K562 (cell line): Measurements from ENCODE around the gene LIMS2. TPM values are rescaled to one million over a fixed set of nuclear protein-coding genes. Genes with fewer than 3 reads are reported as not detected.
A peak's percentile ranks its signal among the peaks of the same experiment; 100 is the strongest.

Experiments used
- HDAC2 ChIP-seq: fragments of 450-650 bp; IDR thresholded peaks from 2 replicates; pipeline ENCODE4 v1.6.1; 2016; ENCODE audit warnings: mild to moderate bottlenecking
- HDAC3 ChIP-seq: fragments of 450-650 bp; IDR thresholded peaks from 2 replicates; pipeline ENCODE4 v1.6.1; 2018; ENCODE audit warnings: borderline replicate concordance, mild to moderate bottlenecking, moderate library complexity; ENCODE audit not compliant: partially characterized antibody
- NR1H2 ChIP-seq: sonication (generic); formaldehyde crosslinking; IDR thresholded peaks from 2 replicates; pipeline ENCODE4 v1.4.0; 2020; ENCODE audit warnings: mild to moderate bottlenecking, missing genetic modification reagents
- SAFB2 ChIP-seq: fragments of 200-400 bp; formaldehyde crosslinking; IDR thresholded peaks from 2 replicates; pipeline ENCODE4 v1.6.1; 2018; ENCODE audit warnings: borderline replicate concordance, low read length, low read depth, moderate library complexity; ENCODE audit not compliant: severe bottlenecking
- SMARCB1 ChIP-seq: IDR thresholded peaks from 2 replicates; pipeline ENCODE4 v1.6.1; 2011; ENCODE audit warnings: improper control_type of control experiment, low read depth; ENCODE audit not compliant: insufficient read length
- SP1 ChIP-seq: sonication (generic); formaldehyde crosslinking; IDR thresholded peaks from 2 replicates; pipeline ENCODE4 v1.8.1; 2022; ENCODE audit warnings: mild to moderate bottlenecking, missing genetic modification reagents
- TAL1 ChIP-seq: fragments of 450-650 bp; IDR thresholded peaks from 2 replicates; pipeline ENCODE4 v1.6.1; 2016; ENCODE audit warnings: mild to moderate bottlenecking
- TCFL5 ChIP-seq: fragments of 250-450 bp; sonication (Bioruptor Pico); conservative IDR thresholded peaks from 2 replicates; pipeline ENCODE4 v1.6.1; 2021; ENCODE audit warnings: mild to moderate bottlenecking, moderate library complexity, matching md5 sums
- TFAP4 ChIP-seq: sonication (generic); formaldehyde crosslinking; IDR thresholded peaks from 2 replicates; pipeline ENCODE4 v1.8.0; 2022; ENCODE audit warnings: missing genetic modification reagents, mild to moderate bottlenecking, moderate library complexity, borderline replicate concordance
- ZFP36 ChIP-seq: fragments of 150-350 bp; IDR thresholded peaks from 2 replicates; pipeline ENCODE4 v1.6.1; 2018; ENCODE audit warnings: low read length, low read depth; ENCODE audit not compliant: partially characterized antibody
- ZNF445 ChIP-seq: fragments of 250-450 bp; sonication (Bioruptor Pico); IDR thresholded peaks from 2 replicates; pipeline ENCODE4 v1.4.0; 2020; ENCODE audit warnings: low read depth, mild to moderate bottlenecking, moderate library complexity
- polyA plus RNA-seq, 8 experiments: library from polyadenylated mRNA; depleted of rRNA in 4 of 8; stranded (reverse) in 5 of 8; unstranded in 3 of 8; fragments of >200 nt; fragmentation: Nextera tagmentation in 2 of 8; fragmentation: Illumina TruSeq in 1 of 8; extraction: Ambion mirVana in 2 of 8; extraction: Trizol in 1 of 8; gene quantifications; 2 replicates each; pipeline versions ENCODE4 v1.2.1 to v1.2.3, GENCODE V29; 2011 to 2014; ENCODE audit warnings: inconsistent platforms in 1 of 8, missing spikeins in 1 of 8
- total RNA-seq, 7 experiments: library from RNA; depleted of rRNA in 6 of 7; stranded (reverse); fragments of >200 nt in 6 of 7; fragmentation: Illumina TruSeq in 2 of 7; extraction: Trizol in 2 of 7; gene quantifications; 2 replicates each; pipeline versions ENCODE4 v1.2.1 to v1.2.3, GENCODE V29; 2011 to 2021; ENCODE audit warnings: low replicate concordance in 1 of 7
- TF ChIP-seq, protein P1 (sequence below): sonication (generic); formaldehyde crosslinking; IDR thresholded peaks from 2 replicates; pipeline ENCODE4 v1.9.0; 2022; ENCODE audit warnings: mild to moderate bottlenecking, missing genetic modification reagents
- TF ChIP-seq, protein P2 (sequence below): fragments of 200-600 bp; sonication (generic); IDR thresholded peaks from one replicate; pipeline ENCODE4 v1.6.1; 2012; ENCODE audit warnings: mild to moderate bottlenecking, low read depth, low read length, inconsistent platforms

The LIMS2 gene
- total and polyA plus RNA-seq, 9 of the 15 experiments (the other 6 are each of a cell fraction or from before 2014, with no cell fraction given), result 0.04 to 0.22 TPM; not detected in 7

DNA sequence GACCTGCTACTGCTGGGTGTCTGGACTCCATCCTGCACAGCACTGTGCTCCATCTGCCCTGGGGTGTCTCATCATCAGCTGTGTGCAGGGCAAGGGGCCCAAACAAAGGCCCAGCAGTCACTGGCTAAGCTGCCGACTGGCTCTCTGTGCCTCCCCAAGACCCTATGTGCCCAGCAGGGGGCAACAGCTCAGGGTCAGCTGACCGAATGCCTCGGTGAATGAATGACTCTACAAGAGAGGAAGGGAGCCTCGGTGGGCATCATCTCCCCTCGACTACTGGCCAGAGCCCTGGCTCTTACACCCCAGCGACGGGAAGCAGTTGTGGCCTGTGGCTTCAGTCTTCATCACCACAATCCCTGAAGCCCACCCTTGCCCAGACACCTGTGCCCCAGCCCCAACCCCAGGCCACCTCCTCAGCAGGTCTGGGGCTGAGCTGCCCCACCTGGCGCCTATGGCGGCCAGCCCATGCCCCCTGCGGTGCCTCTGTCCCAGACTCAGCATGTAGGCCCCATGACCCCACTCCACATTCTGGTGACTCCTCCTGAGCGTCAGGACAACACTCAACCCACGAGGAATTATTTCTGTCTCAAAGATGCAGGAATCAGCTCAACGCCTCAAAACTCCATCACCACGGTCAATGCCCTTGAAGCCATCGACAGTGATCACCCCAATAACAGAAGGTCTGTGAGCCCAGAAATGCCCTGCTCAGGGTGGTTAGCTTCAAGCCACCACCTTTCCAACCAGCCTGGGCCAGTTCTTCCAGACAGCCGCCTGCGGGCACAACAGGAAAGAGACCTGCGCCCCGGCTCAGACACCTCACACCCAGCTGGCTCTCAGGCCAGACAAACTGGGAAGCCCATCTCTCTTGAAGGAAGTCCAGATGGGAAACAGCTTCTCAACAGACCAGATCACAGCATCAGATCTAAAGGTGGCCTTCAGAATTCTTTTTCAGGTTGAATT lies 31.0 kb downstream of the LIMS2 start (continued):
- TF ChIP-seq ZNF445 (CRISPR knock-in tag) (no peak), SMARCB1 (no peak), HDAC2 (no peak), HDAC3 (no peak), ZFP36 (no peak), TFAP4 (CRISPR knock-in tag) (peak; percentile 39; the same call in 1 of the 2 replicates), TAL1 (no peak), NR1H2 (CRISPR knock-in tag) (no peak), SAFB2 (no peak), SP1 (CRISPR knock-in tag) (no peak), TCFL5 (CRISPR knock-in tag) (no peak)
- TF ChIP-seq, protein P1, sequence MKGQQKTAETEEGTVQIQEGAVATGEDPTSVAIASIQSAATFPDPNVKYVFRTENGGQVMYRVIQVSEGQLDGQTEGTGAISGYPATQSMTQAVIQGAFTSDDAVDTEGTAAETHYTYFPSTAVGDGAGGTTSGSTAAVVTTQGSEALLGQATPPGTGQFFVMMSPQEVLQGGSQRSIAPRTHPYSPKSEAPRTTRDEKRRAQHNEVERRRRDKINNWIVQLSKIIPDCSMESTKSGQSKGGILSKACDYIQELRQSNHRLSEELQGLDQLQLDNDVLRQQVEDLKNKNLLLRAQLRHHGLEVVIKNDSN, result peak; percentile 54
- TF ChIP-seq, protein P2, sequence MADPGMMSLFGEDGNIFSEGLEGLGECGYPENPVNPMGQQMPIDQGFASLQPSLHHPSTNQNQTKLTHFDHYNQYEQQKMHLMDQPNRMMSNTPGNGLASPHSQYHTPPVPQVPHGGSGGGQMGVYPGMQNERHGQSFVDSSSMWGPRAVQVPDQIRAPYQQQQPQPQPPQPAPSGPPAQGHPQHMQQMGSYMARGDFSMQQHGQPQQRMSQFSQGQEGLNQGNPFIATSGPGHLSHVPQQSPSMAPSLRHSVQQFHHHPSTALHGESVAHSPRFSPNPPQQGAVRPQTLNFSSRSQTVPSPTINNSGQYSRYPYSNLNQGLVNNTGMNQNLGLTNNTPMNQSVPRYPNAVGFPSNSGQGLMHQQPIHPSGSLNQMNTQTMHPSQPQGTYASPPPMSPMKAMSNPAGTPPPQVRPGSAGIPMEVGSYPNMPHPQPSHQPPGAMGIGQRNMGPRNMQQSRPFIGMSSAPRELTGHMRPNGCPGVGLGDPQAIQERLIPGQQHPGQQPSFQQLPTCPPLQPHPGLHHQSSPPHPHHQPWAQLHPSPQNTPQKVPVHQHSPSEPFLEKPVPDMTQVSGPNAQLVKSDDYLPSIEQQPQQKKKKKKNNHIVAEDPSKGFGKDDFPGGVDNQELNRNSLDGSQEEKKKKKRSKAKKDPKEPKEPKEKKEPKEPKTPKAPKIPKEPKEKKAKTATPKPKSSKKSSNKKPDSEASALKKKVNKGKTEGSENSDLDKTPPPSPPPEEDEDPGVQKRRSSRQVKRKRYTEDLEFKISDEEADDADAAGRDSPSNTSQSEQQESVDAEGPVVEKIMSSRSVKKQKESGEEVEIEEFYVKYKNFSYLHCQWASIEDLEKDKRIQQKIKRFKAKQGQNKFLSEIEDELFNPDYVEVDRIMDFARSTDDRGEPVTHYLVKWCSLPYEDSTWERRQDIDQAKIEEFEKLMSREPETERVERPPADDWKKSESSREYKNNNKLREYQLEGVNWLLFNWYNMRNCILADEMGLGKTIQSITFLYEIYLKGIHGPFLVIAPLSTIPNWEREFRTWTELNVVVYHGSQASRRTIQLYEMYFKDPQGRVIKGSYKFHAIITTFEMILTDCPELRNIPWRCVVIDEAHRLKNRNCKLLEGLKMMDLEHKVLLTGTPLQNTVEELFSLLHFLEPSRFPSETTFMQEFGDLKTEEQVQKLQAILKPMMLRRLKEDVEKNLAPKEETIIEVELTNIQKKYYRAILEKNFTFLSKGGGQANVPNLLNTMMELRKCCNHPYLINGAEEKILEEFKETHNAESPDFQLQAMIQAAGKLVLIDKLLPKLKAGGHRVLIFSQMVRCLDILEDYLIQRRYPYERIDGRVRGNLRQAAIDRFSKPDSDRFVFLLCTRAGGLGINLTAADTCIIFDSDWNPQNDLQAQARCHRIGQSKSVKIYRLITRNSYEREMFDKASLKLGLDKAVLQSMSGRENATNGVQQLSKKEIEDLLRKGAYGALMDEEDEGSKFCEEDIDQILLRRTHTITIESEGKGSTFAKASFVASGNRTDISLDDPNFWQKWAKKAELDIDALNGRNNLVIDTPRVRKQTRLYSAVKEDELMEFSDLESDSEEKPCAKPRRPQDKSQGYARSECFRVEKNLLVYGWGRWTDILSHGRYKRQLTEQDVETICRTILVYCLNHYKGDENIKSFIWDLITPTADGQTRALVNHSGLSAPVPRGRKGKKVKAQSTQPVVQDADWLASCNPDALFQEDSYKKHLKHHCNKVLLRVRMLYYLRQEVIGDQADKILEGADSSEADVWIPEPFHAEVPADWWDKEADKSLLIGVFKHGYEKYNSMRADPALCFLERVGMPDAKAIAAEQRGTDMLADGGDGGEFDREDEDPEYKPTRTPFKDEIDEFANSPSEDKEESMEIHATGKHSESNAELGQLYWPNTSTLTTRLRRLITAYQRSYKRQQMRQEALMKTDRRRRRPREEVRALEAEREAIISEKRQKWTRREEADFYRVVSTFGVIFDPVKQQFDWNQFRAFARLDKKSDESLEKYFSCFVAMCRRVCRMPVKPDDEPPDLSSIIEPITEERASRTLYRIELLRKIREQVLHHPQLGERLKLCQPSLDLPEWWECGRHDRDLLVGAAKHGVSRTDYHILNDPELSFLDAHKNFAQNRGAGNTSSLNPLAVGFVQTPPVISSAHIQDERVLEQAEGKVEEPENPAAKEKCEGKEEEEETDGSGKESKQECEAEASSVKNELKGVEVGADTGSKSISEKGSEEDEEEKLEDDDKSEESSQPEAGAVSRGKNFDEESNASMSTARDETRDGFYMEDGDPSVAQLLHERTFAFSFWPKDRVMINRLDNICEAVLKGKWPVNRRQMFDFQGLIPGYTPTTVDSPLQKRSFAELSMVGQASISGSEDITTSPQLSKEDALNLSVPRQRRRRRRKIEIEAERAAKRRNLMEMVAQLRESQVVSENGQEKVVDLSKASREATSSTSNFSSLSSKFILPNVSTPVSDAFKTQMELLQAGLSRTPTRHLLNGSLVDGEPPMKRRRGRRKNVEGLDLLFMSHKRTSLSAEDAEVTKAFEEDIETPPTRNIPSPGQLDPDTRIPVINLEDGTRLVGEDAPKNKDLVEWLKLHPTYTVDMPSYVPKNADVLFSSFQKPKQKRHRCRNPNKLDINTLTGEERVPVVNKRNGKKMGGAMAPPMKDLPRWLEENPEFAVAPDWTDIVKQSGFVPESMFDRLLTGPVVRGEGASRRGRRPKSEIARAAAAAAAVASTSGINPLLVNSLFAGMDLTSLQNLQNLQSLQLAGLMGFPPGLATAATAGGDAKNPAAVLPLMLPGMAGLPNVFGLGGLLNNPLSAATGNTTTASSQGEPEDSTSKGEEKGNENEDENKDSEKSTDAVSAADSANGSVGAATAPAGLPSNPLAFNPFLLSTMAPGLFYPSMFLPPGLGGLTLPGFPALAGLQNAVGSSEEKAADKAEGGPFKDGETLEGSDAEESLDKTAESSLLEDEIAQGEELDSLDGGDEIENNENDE, result no peak
